Duodenal mucosa (tissue), 2 donors: Measurements from ENCODE around the gene FAM168B.

Source experiments
- H3K27ac ChIP-seq: one replicate; pipeline ENCODE4 v1.7.0; 2013; ENCODE audit warnings: low read depth, low read length
- H3K27me3 ChIP-seq, 2 donors: one replicate each; pipeline ENCODE4 v1.7.0; 2013; ENCODE audit warnings: low read length in 2 of 2, control low read depth in 1 of 2; ENCODE audit not compliant: insufficient read depth in 2 of 2, control insufficient read depth in 1 of 2
- H3K36me3 ChIP-seq, 2 donors: one replicate each; pipeline ENCODE4 v1.7.0; 2013; ENCODE audit warnings: low read length in 2 of 2, control low read depth in 1 of 2; ENCODE audit not compliant: insufficient read depth in 2 of 2, control insufficient read depth in 1 of 2
- H3K4me1 ChIP-seq, 2 donors: one replicate each; pipeline ENCODE4 v1.7.0; 2013; ENCODE audit warnings: low read length in 2 of 2, control low read depth in 1 of 2; ENCODE audit not compliant: insufficient read depth in 2 of 2, control insufficient read depth in 1 of 2
- H3K4me3 ChIP-seq, 2 donors: one replicate each; pipeline ENCODE4 v1.7.0; 2013; ENCODE audit warnings: low read length in 2 of 2, low read depth in 1 of 2
- H3K9ac ChIP-seq, 2 donors: one replicate each; pipeline ENCODE4 v1.7.0; 2013; ENCODE audit warnings: low read length in 2 of 2, low read depth in 1 of 2
- H3K9me3 ChIP-seq, 2 donors: one replicate each; pipeline ENCODE4 v1.7.0; 2013; ENCODE audit warnings: low read length in 2 of 2, control low read depth in 1 of 2; ENCODE audit not compliant: control insufficient read depth in 1 of 2

FAM168B gene

GRCh38 chr2:131026919-131027318 is 66.3 kb downstream of the FAM168B start:
- Histone ChIP-seq H3K27me3 (no peaks in the 10 kb centered on the region), H3K9me3 (no peaks in the 10 kb centered on the region), H3K36me3 (no peaks in the 10 kb centered on the region), H3K4me3 (no peak overlapping the region), H3K9ac (no peak overlapping the region), H3K4me1 (no peaks in the 10 kb centered on the region), H3K27ac (no peak overlapping the region)

DNA sequence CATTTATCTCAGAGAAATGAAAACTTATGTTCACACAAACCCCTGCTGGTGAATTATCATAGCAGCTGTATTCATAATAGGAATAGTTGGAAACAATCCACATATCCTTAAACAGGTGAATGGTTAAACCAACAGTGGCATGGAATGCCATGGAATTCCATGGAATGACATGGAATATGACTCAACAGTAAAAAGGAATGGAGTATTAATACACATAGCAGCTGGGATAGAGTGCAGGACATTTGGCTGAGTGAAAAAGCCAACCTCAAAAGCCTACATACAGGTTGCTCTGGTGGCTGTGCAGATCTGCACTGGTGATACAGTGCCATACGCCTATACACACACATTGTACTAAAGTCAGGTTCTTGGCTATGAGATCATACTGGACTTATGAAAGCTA is 69.5 kb downstream of the FAM168B start:
- no peaks in the 10 kb centered on the region for H3K9me3 ChIP-seq
- H3K27me3 ChIP-seq, result no peaks in the 10 kb centered on the region
- H3K9ac ChIP-seq, result no peak overlapping the region
- H3K27ac ChIP-seq, result no peak overlapping the region
- no peaks in the 10 kb centered on the region for H3K36me3 ChIP-seq
- H3K4me3 ChIP-seq, result no peak overlapping the region
- H3K4me1 ChIP-seq, result no peaks in the 10 kb centered on the region

DNA sequence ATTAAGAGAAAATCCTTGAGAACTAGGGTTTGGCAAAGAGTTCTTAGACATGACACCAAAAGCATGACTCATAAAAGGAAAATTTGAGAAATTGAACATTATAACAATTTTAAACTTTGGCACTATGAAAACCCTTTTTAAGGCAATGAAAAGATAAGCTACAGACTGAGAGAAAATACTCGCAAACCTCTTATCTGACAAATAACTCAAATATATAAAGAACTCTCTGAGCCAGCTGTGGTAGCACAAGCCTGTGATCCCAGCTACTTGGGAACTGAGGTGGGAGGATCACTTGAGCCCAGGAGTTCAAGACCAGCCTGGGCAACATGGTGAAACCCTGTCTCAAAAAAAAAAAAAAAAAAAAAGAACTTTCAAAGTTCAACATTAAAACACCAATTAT is 70.5 kb downstream of the FAM168B start:
- no peaks in the 10 kb centered on the region for H3K27me3 ChIP-seq
- H3K36me3 ChIP-seq, result no peaks in the 10 kb centered on the region
- H3K4me1 ChIP-seq, result no peaks in the 10 kb centered on the region
- no peak overlapping the region for H3K27ac ChIP-seq
- H3K9me3 ChIP-seq, result no peaks in the 10 kb centered on the region
- no peak overlapping the region for H3K4me3 ChIP-seq
- no peak overlapping the region for H3K9ac ChIP-seq

GRCh38 chr2:131016826-131017741 is 76.2 kb downstream of the FAM168B start:
- Histone ChIP-seq H3K36me3 (no peaks in the 10 kb centered on the region), H3K4me3 (no peak overlapping the region), H3K27me3 (no peaks in the 10 kb centered on the region), H3K27ac (no peak overlapping the region), H3K9me3 (no peaks in the 10 kb centered on the region), H3K4me1 (no peaks in the 10 kb centered on the region), H3K9ac (no peak overlapping the region)

- H3K4me1 ChIP-seq, result no peaks in the 10 kb centered on the region
- no peaks in the 10 kb centered on the region for H3K9me3 ChIP-seq
- H3K9ac ChIP-seq, result no peak overlapping the region
- H3K4me3 ChIP-seq, result no peak overlapping the region
- peaks cover 0 to 1% of the 10 kb centered on the region in 2 donors for H3K27me3 ChIP-seq
- H3K27ac ChIP-seq, result no peak overlapping the region
- no peaks in the 10 kb centered on the region for H3K36me3 ChIP-seq
These were observed 77.5 kb downstream of the FAM168B start for GRCh38 chr2:131015764-131016163.

DNA sequence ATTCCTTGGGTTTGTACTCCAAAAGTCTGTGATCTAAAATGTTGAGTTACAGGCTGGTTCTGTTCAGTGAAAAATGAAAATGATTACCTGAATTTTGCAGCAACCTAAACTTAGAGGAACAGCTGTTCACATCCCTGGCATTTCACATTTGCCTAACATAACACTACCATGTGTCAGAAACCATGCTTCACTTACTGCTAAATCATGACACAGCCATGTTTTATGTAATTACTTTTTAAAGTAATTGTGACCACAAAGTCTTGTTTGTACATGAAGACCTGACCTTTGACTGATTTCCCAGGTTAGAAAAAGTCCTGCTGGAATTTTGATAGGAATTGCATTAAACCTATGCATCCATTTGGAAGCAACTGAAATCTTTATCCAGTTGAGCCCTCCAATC is 79.1 kb downstream of the FAM168B start:
- no peaks in the 10 kb centered on the region for H3K36me3 ChIP-seq
- no peak overlapping the region for H3K4me3 ChIP-seq
- H3K9me3 ChIP-seq, result no peaks in the 10 kb centered on the region
- no peak overlapping the region for H3K9ac ChIP-seq
- no peaks in the 10 kb centered on the region for H3K4me1 ChIP-seq
- H3K27me3 ChIP-seq, result peaks cover 3 to 6% of the 10 kb centered on the region in 2 donors
- no peak overlapping the region for H3K27ac ChIP-seq

GRCh38 chr2:131011486-131011885 is 81.8 kb downstream of the FAM168B start:
- H3K4me1 ChIP-seq, result no peaks in the 10 kb centered on the region
- H3K27me3 ChIP-seq, result peaks cover 3 to 6% of the 10 kb centered on the region in 2 donors
- no peaks in the 10 kb centered on the region for H3K36me3 ChIP-seq
- no peaks in the 10 kb centered on the region for H3K9me3 ChIP-seq
- no peak overlapping the region for H3K27ac ChIP-seq
- H3K4me3 ChIP-seq, result no peak overlapping the region
- no peak overlapping the region for H3K9ac ChIP-seq

- Histone ChIP-seq H3K4me3 (no peak overlapping the region), H3K36me3 (no peaks in the 10 kb centered on the region), H3K27me3 (peaks cover 3 to 6% of the 10 kb centered on the region in 2 donors), H3K9me3 (no peaks in the 10 kb centered on the region), H3K4me1 (no peaks in the 10 kb centered on the region), H3K27ac (no peak overlapping the region), H3K9ac (no peak overlapping the region)
These were observed 82.7 kb downstream of the FAM168B start for GRCh38 chr2:131010566-131010965.

GRCh38 chr2:131009713-131010475 is 83.4 kb downstream of the FAM168B start:
- Histone ChIP-seq H3K9ac (no peak overlapping the region), H3K4me3 (no peak overlapping the region), H3K4me1 (no peaks in the 10 kb centered on the region), H3K36me3 (no peaks in the 10 kb centered on the region), H3K9me3 (no peaks in the 10 kb centered on the region), H3K27ac (no peak overlapping the region), H3K27me3 (peaks cover 3 to 6% of the 10 kb centered on the region in 2 donors)

GRCh38 chr2:131008967-131009366 is 84.3 kb downstream of the FAM168B start:
- peaks cover 3 to 6% of the 10 kb centered on the region in 2 donors for H3K27me3 ChIP-seq
- no peak overlapping the region for H3K9ac ChIP-seq
- H3K36me3 ChIP-seq, result no peaks in the 10 kb centered on the region
- no peaks in the 10 kb centered on the region for H3K9me3 ChIP-seq
- H3K4me1 ChIP-seq, result no peaks in the 10 kb centered on the region
- no peak overlapping the region for H3K27ac ChIP-seq
- H3K4me3 ChIP-seq, result no peak overlapping the region
